ENCODE results near the gene PLCB3. TPM values are rescaled to one million over a fixed set of nuclear protein-coding genes. Genes with fewer than 3 reads are reported as not detected.

The PLCB3 gene
- total RNA-seq, 1 donor from 2014 or later: 23.4 TPM

DNA sequence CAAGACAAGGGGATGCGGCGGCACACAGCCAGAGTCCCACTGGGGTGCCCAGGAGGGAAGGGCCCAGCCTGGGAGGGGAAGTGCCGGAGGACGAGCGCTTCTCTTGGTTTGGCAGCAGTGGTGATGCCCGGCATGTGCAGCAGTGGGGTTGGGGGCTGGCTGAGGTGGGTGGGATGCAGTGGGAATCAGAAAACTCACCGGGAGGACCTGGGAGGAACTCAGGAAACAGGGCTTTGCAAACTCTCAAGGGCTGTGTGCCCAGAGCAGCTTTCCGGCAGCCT lies 41.8 kb upstream of the PLCB3 start:
- peak overlapping the region; percentile 33 for H3K27ac Mint-ChIP-seq
- peaks cover 20% of the 10 kb centered on the region for H3K4me1 Mint-ChIP-seq (ENCODE audit: low read depth)
- no peak for DNase-seq (ENCODE audit: low spot score)
- intact Hi-C loops (cut with micrococcal nuclease): loop anchor here (5.0 kb wide), 1 partner anchor 148 kb away; the partner anchor contains the start of gene RPS6KA4
- H3K36me3 Mint-ChIP-seq (ENCODE audit: low read depth): peaks cover 87% of the 10 kb centered on the region
- no peaks in the 10 kb centered on the region for H3K27me3 Mint-ChIP-seq (ENCODE audit: low read depth)
- H3K9me3 Mint-ChIP-seq: no peaks in the 10 kb centered on the region
- H3K4me3 Mint-ChIP-seq (ENCODE audit: low read depth): no peak overlapping the region

DNA sequence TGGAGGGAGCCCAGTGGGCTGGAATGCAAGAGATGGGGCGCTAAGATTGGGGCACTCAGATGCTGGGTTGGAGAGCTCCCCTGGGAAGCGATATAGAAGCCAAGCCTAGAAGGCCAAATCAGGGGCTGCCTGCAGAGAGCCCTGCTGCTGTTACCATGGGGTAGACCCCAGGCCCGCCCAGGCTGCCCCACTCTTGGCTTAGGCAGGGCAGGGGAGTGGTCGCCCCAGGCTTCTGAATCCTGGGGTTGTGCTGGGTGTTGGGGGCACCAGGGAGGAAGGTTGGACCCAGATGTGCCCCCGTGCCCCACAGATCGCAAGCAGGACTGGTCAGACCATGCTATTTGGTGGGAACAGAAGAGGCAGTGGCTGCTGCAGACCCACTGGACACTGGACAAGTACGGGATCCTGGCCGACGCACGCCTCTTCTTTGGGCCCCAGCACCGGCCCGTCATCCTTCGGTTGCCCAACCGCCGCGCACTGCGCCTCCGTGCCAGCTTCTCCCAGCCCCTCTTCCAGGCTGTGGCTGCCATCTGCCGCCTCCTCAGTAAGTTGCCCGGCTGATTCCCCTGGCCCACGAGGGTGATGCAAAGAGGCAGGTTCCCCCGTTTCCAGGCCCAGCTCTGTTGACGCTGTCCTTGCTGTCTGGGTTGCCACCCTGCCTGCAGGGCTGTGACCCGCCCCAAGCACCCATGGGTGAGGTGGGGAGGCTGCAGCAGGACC lies 40.9 kb upstream of the PLCB3 start:
- intact Hi-C loops (cut with micrococcal nuclease): no loop called here
- Mint-ChIP-seq H3K27me3 (ENCODE audit: low read depth) (no peaks in the 10 kb centered on the region), H3K4me3 (ENCODE audit: low read depth) (no peak overlapping the region), H3K36me3 (ENCODE audit: low read depth) (peaks cover 90% of the 10 kb centered on the region), H3K9me3 (no peaks in the 10 kb centered on the region), H3K27ac (peak overlapping the region; percentile 42), H3K4me1 (ENCODE audit: low read depth) (peaks cover 22% of the 10 kb centered on the region)
- no peak for DNase-seq (ENCODE audit: low spot score)

DNA sequence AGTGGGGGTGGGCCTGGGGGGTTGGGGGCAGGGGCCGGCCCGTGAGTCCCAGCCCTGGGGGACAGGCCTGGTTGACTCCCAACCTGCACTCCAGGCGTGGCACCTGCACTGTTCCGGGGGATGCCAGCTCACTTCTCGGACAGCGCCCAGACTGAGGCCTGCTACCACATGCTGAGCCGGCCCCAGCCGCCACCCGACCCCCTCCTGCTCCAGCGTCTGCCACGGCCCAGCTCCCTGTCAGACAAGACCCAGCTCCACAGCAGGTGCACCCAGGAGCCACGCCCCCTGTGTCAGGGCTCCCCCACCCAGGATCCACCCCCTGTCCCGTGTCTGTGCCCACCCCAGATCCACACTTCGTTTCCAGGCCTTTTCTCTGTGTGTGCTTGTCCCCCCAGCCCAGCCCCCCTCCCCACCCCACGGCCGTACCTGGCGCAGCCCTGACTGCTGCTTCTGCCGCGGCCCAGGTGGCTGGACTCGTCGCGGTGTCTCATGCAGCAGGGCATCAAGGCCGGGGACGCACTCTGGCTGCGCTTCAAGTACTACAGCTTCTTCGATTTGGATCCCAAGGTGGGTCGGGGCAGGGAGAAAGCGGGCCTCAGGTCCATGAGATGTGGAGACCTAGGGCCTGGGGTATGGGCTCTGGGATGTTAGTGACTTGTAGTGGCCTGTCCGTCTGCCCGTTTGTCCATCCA lies 40.0 kb upstream of the PLCB3 start:
- DNase-seq (ENCODE audit: low spot score): no peak
- Mint-ChIP-seq H3K4me3 (ENCODE audit: low read depth) (no peak overlapping the region), H3K9me3 (no peaks in the 10 kb centered on the region), H3K27ac (no peak overlapping the region), H3K4me1 (ENCODE audit: low read depth) (peaks cover 17% of the 10 kb centered on the region), H3K27me3 (ENCODE audit: low read depth) (no peaks in the 10 kb centered on the region), H3K36me3 (ENCODE audit: low read depth) (peaks cover 87% of the 10 kb centered on the region)
- intact Hi-C loops (cut with micrococcal nuclease): no loop called here

DNA sequence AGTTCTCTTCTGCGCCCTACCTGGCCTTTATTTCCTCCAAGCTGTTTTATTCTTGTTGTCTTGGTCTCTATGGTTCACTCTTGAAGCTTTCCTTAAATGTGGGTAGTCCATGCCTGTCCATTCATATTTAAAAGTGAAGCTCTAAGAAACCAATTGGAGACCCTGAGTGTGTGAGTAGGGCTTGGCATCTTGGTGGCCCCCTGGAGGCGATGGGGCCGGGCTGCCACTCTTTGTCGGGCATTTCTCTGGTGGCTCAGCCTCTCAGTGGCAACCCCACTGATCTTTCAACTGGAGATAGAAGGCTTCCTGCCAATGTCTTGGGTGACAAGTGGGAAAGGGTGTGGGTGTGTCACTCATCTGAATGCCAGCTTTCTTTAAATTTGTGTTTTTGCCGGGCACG lies 34.5 kb upstream of the PLCB3 start:
- Mint-ChIP-seq H3K9me3 (no peaks in the 10 kb centered on the region), H3K36me3 (ENCODE audit: low read depth) (peaks cover 70% of the 10 kb centered on the region), H3K4me1 (ENCODE audit: low read depth) (peaks cover 9% of the 10 kb centered on the region), H3K4me3 (ENCODE audit: low read depth) (no peak overlapping the region), H3K27ac (no peak overlapping the region), H3K27me3 (ENCODE audit: low read depth) (no peaks in the 10 kb centered on the region)
- no peak for DNase-seq (ENCODE audit: low spot score)
- intact Hi-C loops (cut with micrococcal nuclease): no loop called here

DNA sequence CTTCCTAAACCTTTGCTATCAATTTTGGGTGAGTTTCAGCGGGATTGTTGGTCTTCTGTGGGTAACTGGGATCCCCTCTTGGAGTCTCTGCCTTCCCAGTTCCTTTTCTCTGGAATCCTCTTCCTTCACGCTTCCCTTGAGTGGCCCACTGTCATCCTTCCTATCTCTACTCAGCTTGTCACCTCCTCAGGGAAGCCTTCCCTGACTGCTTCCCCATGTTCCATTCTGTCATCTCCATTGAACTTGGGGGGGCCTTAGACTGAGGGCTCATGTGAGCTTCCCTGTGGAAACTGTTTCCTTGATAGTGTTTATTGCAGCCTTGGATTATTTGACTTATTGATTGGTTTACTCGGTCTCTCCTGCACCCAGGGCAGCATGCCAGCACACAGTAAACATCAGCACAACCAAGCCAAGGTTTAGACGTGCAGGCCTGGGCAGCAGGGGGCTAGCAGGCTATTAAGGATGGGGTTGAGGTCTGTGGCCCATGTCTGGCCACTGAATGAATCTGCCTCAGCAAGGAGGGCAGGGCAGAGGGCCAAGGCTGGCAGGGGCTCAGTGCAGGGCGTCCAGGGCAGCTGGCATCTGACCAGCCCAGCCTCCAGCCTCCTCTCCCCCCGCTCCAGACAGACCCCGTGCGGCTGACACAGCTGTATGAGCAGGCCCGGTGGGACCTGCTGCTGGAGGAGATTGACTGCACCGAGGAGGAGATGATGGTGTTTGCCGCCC lies 32.5 kb upstream of the PLCB3 start:
- peak overlapping the region; percentile 47 for H3K27ac Mint-ChIP-seq
- no peaks in the 10 kb centered on the region for H3K9me3 Mint-ChIP-seq
- no peak for DNase-seq (ENCODE audit: low spot score)
- peaks cover 58% of the 10 kb centered on the region for H3K36me3 Mint-ChIP-seq (ENCODE audit: low read depth)
- intact Hi-C loops (cut with micrococcal nuclease): no loop called here
- H3K27me3 Mint-ChIP-seq (ENCODE audit: low read depth): no peaks in the 10 kb centered on the region
- peaks cover 6% of the 10 kb centered on the region for H3K4me1 Mint-ChIP-seq (ENCODE audit: low read depth)
- H3K4me3 Mint-ChIP-seq (ENCODE audit: low read depth): no peak overlapping the region

DNA sequence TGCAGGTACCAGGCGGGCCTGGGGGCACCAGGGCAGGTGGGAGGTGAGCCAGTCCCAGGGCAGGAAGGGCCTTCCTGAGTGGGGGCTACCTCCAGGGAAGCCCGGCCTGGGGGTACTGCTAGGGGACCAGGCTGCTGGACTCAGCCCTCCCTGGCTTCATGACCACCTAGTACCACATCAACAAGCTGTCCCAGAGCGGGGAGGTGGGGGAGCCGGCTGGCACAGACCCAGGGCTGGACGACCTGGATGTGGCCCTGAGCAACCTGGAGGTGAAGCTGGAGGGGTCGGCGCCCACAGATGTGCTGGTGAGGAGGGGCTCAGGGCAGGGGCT lies 32.0 kb upstream of the PLCB3 start:
- intact Hi-C loops (cut with micrococcal nuclease): no loop called here
- H3K9me3 Mint-ChIP-seq: no peaks in the 10 kb centered on the region
- peaks cover 5% of the 10 kb centered on the region for H3K4me1 Mint-ChIP-seq (ENCODE audit: low read depth)
- no peak for DNase-seq (ENCODE audit: low spot score)
- no peak overlapping the region for H3K4me3 Mint-ChIP-seq (ENCODE audit: low read depth)
- no peak overlapping the region for H3K27ac Mint-ChIP-seq
- H3K27me3 Mint-ChIP-seq (ENCODE audit: low read depth): no peaks in the 10 kb centered on the region
- H3K36me3 Mint-ChIP-seq (ENCODE audit: low read depth): peaks cover 55% of the 10 kb centered on the region

DNA sequence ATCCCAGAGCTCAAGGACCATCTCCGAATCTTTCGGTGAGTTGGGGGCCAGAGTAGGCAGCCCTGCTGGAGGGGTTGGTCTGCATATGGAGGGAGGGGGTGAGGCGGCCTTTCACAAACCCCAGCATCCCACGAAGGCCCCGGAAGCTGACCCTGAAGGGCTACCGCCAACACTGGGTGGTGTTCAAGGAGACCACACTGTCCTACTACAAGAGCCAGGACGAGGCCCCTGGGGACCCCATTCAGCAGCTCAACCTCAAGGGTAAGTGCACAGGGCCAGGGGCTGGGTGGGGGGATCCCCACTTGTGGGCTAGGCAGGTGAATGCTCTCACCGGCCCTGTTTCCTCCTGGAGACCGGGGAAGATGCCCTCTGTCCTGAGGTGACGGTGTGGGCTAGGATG lies 31.6 kb upstream of the PLCB3 start:
- peaks cover 52% of the 10 kb centered on the region for H3K36me3 Mint-ChIP-seq (ENCODE audit: low read depth)
- no peak for DNase-seq (ENCODE audit: low spot score)
- no peak overlapping the region for H3K27ac Mint-ChIP-seq
- no peaks in the 10 kb centered on the region for H3K9me3 Mint-ChIP-seq
- H3K4me1 Mint-ChIP-seq (ENCODE audit: low read depth): peaks cover 5% of the 10 kb centered on the region
- no peak overlapping the region for H3K4me3 Mint-ChIP-seq (ENCODE audit: low read depth)
- no peaks in the 10 kb centered on the region for H3K27me3 Mint-ChIP-seq (ENCODE audit: low read depth)
- intact Hi-C loops (cut with micrococcal nuclease): no loop called here

DNA sequence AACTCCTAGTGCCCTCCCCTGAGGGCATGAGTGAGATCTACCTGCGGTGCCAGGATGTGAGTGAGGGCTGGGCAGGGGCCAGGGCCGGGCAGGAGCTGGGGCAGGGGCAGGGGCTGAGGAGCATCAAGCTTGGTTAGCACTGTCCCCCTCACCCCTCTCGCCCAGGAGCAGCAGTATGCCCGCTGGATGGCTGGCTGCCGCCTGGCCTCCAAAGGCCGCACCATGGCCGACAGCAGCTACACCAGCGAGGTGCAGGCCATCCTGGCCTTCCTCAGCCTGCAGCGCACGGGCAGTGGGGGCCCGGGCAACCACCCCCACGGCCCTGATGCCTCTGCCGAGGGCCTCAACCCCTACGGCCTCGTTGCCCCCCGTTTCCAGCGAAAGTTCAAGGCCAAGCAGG lies 31.1 kb upstream of the PLCB3 start:
- Mint-ChIP-seq H3K9me3 (no peaks in the 10 kb centered on the region), H3K27ac (no peak overlapping the region), H3K36me3 (ENCODE audit: low read depth) (peaks cover 52% of the 10 kb centered on the region), H3K27me3 (ENCODE audit: low read depth) (no peaks in the 10 kb centered on the region), H3K4me3 (ENCODE audit: low read depth) (no peak overlapping the region), H3K4me1 (ENCODE audit: low read depth) (peaks cover under 1% of the 10 kb centered on the region)
- intact Hi-C loops (cut with micrococcal nuclease): no loop called here
- no peak for DNase-seq (ENCODE audit: low spot score)

DNA sequence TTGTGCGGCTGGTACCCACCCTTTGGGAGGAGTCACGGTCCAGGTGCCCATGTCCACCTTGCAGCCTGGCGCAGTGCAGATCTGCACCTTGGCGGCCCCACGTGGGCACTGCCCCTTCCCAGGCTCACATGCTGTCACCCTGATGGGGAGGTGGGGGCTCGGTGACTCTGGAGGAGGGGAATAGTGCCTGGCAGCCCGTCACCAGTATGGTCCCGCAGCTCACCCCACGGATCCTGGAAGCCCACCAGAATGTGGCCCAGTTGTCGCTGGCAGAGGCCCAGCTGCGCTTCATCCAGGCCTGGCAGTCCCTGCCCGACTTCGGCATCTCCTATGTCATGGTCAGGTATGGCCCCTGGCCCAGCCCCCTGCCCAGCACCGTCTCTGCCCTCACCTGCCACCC lies 30.5 kb upstream of the PLCB3 start:
- Mint-ChIP-seq H3K36me3 (ENCODE audit: low read depth) (peaks cover 47% of the 10 kb centered on the region), H3K4me3 (ENCODE audit: low read depth) (no peak overlapping the region), H3K9me3 (no peaks in the 10 kb centered on the region), H3K27ac (no peak overlapping the region), H3K27me3 (ENCODE audit: low read depth) (no peaks in the 10 kb centered on the region), H3K4me1 (ENCODE audit: low read depth) (no peaks in the 10 kb centered on the region)
- no peak for DNase-seq (ENCODE audit: low spot score)
- intact Hi-C loops (cut with micrococcal nuclease): no loop called here

DNA sequence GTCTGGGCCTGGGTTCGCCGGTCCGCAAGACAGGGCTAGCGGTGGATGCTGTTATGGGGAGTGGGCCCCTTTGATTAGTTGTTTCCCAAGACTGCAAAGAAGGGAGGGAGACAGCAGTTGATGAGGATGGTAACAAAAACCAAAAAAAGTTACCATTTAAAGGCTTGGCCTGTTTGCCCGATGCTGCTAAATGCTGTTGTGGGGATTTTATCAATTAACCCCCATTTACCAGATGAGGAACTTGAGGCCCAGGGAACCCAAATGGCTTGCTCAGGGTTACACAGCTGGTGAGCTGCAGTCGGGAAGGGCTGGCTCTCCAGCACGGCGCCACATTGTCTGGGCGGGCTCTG lies 28.7 kb upstream of the PLCB3 start:
- DNase-seq (ENCODE audit: low spot score): no peak
- Mint-ChIP-seq H3K27me3 (ENCODE audit: low read depth) (no peaks in the 10 kb centered on the region), H3K36me3 (ENCODE audit: low read depth) (peaks cover 37% of the 10 kb centered on the region), H3K4me1 (ENCODE audit: low read depth) (peaks cover 6% of the 10 kb centered on the region), H3K4me3 (ENCODE audit: low read depth) (no peak overlapping the region), H3K27ac (no peak overlapping the region), H3K9me3 (no peaks in the 10 kb centered on the region)
- intact Hi-C loops (cut with micrococcal nuclease): no loop called here

DNA sequence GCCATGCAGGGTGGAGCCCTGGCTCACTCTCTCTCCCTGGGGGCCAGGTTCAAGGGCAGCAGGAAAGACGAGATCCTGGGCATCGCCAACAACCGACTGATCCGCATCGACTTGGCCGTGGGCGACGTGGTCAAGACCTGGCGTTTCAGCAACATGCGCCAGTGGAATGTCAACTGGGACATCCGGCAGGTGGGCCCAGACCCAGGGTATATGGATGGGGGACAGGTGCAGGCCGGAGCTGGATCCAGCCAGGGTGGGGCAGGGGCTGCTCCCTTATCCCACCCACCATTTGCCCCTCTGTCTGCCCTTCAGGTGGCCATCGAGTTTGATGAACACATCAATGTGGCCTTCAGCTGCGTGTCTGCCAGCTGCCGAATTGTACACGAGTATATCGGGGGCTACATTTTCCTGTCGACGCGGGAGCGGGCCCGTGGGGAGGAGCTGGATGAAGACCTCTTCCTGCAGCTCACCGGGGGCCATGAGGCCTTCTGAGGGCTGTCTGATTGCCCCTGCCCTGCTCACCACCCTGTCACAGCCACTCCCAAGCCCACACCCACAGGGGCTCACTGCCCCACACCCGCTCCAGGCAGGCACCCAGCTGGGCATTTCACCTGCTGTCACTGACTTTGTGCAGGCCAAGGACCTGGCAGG lies 28.2 kb upstream of the PLCB3 start:
- Mint-ChIP-seq H3K27me3 (ENCODE audit: low read depth) (no peaks in the 10 kb centered on the region), H3K9me3 (no peaks in the 10 kb centered on the region), H3K4me3 (ENCODE audit: low read depth) (no peak overlapping the region), H3K4me1 (ENCODE audit: low read depth) (peaks cover 7% of the 10 kb centered on the region), H3K27ac (no peak overlapping the region), H3K36me3 (ENCODE audit: low read depth) (peaks cover 35% of the 10 kb centered on the region)
- no peak for DNase-seq (ENCODE audit: low spot score)
- intact Hi-C loops (cut with micrococcal nuclease): no loop called here

DNA sequence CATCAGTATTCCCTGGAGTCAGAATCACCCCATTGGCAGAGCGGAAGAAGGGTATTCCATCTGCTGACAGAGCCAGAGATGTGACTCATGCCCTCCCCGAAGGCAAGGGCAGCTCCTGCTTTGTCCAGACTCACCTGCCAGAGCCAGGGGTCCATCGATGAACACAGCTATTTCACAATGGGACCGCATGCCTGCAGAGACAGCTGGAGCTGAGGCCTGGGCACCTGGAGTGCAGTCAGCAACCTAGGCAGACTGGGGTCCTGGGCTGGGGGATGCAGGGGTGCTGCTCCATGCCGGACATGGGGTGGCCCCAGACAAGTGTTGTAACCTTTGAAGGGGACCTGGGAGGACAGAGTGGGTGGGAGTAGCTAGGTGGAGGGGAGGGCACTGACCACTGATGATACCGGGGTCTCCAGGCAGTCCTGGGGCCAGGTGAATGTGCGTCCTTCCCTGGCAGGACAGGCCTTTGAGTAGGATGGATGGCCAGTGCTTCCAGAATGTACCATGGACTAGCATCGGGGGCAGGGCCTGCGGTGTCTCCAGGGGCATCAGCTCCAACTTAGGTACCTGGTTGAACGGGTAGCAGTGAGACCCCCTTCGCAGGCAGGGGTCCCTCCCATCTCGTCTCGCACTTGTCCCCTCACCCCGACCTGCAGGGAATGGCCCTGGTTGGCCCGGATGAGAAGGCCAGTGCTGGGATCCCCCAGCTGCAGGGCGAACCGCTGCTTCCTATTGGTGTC lies 27.0 kb upstream of the PLCB3 start:
- intact Hi-C loops (cut with micrococcal nuclease): no loop called here
- no peak for DNase-seq (ENCODE audit: low spot score)
- peaks cover 23% of the 10 kb centered on the region for H3K36me3 Mint-ChIP-seq (ENCODE audit: low read depth)
- H3K4me1 Mint-ChIP-seq (ENCODE audit: low read depth): peaks cover 12% of the 10 kb centered on the region
- no peaks in the 10 kb centered on the region for H3K27me3 Mint-ChIP-seq (ENCODE audit: low read depth)
- H3K4me3 Mint-ChIP-seq (ENCODE audit: low read depth): peak overlapping the region; percentile 84
- H3K9me3 Mint-ChIP-seq: no peaks in the 10 kb centered on the region
- no peak overlapping the region for H3K27ac Mint-ChIP-seq
